H4 (cell line): ENCODE measurements around the gene PPFIA3. TPM values are rescaled to one million over a fixed set of nuclear protein-coding genes. Genes with fewer than 3 reads are reported as not detected.
"Not testable (repeated sequence)": the region's sequence is repeated elsewhere in the genome, so short reads cannot be mapped to it uniquely, and the experiment has no call there.

ENCODE experiments used
- DNase-seq: peaks from one replicate; pipeline ENCODE4 v3.0.0-alpha.2; 2015; ENCODE audit warnings: low spot score
- total RNA-seq: library from RNA; depleted of rRNA; stranded (reverse); fragments of >200 nt; shearing (Covaris generic); gene quantifications from 2 replicates; pipeline ENCODE4 v1.2.3, GENCODE V29; 2014

The PPFIA3 gene
- total RNA-seq, 1 experiment from 2014 or later, result 6.9 TPM

DNA sequence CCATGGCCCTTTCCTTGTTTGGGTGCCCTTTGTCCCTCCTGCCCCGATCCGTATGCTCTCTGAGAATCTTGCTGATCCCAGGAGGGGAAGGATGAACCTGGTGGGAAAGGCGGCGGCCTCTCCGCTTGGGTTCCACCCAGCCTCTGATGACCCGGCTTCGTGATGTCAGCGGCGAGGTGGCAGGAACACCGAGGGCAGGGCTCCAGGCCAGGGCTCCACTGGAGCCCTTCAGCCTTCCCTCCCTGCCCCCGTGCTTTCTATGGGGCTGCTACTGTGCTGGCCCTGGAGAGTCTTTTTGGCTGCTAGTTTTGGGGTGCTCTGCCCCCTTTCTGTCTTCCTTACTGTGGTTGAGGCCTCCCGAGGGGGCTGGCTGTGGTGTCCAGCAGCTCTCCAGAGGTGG, 17.0 kb upstream of the PPFIA3 start:
- DNase-seq, result no peak

DNA sequence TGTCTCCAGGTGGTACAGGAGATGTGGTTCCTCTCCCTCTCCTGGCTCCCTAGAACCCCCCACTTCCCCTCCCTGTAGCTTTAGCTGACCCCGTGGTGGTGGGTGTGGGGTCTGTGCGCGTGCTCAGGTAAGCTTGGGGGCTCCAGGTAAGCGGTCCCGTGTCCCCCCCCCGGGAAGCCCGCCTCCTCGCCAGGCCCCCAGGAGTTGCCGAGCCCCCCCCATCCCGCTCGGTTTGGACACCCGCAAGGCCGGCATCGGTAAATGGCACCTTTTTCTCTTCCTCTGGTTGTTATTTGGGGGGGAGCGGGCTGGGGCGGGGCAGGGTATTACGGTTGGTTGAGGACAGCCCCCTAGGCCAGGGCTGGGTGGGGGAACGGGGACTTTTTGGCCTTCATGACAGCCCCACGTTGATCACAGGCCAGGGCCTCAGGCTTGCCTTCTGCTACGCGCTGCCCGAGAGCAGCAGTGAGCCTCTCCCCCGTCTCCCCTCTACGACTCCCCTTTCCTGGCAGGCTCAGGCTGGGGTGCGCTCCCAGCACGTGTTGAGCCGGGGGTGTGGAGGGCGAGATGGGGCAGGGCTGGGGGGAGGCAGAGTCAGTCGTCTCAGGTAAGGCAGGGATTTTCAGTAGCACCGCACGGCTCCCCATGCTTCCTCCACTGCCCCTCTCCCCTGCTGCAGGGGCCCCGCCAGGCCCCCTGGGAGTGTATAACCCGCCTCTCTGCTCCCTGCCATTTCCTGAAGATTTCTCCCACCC, 15.8 kb upstream of the PPFIA3 start:
- DNase-seq, result no peak

DNA sequence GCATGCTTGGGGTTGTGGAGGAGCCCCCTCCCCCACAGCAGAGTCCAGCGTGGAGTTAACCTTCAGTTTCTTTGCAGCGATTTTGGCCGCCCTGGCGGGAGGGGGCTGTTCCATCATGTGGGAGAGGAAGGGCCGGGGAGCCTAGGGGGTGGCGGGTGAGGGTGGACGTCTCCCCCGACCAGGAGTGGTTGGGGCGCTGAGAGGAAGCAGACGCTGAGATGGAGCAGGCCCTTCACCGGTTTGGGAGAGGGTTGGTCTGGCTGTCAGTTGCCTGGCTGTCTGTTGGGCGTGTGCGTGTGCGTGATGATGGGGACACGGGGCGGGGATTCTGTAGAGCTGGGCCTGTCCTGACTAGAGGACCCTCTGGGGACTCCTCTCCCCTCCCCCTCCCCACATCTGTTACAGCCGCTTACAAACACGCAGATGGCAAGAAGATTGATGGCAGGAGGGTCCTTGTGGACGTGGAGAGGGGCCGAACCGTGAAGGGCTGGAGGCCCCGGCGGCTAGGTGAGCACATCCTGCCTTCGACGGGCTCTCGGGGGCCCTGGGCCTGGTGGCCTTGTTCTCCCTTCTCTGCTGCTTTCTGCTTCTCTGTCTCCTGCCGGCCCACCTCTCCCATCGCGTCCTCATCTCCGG, 15.0 kb upstream of the PPFIA3 start:
- DNase-seq, result no peak

DNA sequence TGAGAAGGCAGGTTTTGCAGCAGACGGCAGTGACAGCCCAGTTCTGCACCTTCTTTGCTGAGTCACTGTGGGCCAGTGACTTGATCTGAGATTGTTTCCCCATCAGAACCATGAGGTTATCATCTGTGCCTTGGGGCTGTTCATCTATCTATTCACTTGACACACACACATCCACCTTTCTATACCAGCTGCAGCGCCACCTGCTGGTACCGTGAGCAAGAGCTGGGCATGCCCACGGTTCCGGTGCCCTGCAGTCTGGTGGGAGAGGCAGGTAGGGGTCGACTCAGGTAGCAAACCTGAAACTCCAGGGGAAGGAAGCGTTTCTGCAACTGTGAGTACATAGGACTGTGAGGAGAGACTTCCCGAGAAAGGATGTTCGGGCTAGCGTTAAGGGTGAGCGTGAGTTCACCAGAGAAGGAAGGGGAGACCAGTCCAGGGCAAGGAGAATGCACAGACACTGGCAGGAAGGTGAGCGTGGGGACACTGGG, 12.7 kb upstream of the PPFIA3 start:
- peak; percentile 46 for DNase-seq

DNA sequence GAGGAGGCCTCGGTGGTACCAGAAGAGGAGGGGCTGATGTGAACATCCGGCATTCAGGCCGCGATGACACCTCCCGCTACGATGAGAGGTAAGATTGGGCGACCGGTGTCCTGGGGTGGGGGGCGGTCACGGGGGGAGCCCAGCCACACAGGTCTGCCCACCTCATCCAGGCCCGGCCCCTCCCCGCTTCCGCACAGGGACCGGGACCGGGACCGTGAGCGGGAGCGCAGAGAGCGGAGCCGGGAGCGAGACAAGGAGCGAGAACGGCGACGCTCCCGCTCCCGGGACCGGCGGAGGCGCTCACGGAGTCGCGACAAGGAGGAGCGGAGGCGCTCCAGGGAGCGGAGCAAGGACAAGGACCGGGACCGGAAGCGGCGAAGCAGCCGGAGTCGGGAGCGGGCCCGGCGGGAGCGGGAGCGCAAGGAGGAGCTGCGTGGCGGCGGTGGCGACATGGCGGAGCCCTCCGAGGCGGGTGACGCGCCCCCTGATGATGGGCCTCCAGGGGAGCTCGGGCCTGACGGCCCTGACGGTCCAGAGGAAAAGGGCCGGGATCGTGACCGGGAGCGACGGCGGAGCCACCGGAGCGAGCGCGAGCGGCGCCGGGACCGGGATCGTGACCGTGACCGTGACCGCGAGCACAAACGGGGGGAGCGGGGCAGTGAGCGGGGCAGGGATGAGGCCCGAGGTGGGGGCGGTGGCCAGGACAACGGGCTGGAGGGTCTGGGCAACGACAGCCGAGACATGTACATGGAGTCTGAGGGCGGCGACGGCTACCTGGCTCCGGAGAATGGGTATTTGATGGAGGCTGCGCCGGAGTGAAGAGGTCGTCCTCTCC, 11.5 kb upstream of the PPFIA3 start:
- DNase-seq, result no peak

DNA sequence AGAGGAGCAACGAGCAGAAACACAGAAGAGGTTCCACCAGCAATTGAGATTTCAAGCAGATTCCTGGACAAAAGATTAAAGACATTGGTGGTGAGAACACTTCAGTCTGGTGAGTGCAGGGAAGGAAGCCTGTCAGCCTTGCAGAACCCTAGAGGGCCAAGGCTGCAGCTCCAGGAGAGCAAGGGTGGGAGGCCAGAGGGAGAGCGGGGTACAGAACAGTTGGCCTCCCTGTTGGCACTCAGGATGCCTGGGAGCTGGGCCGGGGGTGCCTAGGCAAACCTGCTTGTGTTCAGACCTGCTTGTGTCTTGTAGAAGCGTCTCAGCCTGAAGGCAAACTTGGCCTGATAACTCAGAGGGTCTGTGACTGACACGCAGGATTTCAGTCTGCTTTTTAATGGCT, 10.3 kb upstream of the PPFIA3 start:
- DNase-seq, result no peak

DNA sequence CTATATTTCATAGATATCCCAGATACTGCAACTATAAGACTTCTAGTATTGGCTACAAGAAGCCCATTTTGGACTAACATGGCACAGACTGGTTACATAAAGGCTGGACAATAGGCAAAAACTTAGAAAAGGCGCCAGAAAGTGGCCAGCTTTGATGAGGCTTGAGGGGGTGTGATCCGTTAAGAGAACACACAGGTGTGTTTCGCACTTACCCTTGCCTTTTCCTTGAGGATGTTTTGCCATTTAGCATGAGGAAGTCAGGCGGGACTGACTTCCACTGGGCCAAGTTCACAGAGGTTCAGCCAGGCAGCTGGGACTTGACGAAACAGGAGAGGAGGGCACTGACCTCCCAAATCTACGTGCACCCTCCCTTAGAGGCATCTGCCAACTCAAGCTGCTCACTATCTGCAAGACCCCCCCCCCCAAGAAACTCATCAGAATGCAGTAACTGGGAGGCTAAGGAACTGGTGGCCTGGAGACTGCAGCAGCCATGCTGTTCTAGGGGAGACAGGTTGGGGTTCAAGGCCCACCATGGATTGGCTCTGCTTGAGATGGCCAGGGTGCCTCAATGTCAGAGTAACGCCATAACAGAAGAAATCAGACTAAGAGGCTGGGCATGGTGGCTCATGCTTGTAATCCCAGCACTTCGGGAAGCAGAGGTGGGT, 9.6 kb upstream of the PPFIA3 start:
- DNase-seq, result no peak

DNA sequence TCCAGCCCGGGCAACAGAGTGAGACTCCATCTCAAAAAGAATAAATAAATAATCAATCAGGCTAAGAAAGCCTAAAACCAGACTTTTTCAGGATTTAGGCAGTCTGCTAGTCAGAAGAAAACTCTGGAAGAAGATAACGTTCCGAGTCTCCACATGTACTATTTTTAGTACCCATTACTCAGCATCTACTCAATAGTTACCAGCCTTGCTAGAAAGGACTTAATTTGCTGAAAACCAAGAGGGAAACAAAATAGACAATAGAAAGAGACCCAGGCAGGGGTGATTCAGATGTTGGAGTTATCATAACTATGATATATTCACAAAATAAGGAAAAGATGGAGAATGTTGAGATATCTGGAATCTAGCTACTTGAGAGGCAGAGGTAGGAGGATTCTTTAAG, 8.8 kb upstream of the PPFIA3 start:
- DNase-seq, result no peak

DNA sequence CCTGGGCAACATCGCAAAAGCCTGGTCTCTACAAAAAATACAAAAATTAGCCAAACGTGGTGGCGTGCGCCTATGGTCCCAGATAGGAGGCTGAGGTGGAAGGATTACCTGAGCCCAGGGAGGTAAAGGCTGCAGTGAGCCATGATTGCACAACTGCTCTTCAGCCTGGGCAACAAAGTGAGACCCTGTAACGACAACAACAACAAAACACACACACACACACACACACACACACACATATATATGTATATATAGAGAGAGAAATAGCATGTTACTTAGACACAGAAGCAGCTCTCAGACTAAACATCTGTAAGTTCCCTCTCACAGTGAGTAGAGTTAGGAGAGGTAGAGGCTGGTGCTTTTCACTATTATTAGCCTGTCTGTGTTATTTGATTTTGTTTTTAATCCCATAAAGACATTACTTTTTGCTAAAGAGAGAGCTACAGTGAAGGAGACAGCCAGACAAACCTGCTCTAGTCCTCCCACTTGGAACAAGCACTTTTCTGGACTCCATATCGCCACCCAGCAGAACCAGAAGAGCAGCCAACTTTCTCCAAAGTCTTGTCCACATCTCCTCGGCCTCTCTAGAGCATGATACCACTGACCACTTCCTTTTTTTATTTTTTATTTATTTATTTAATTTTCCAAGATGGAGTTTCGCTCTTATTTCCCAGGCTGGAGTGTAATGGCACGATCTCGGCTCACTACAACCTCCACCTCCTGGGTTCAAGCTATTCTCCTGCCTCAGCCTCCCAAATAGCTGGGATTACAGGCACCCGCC, 7.9 kb upstream of the PPFIA3 start:
- DNase-seq, result no peak

DNA sequence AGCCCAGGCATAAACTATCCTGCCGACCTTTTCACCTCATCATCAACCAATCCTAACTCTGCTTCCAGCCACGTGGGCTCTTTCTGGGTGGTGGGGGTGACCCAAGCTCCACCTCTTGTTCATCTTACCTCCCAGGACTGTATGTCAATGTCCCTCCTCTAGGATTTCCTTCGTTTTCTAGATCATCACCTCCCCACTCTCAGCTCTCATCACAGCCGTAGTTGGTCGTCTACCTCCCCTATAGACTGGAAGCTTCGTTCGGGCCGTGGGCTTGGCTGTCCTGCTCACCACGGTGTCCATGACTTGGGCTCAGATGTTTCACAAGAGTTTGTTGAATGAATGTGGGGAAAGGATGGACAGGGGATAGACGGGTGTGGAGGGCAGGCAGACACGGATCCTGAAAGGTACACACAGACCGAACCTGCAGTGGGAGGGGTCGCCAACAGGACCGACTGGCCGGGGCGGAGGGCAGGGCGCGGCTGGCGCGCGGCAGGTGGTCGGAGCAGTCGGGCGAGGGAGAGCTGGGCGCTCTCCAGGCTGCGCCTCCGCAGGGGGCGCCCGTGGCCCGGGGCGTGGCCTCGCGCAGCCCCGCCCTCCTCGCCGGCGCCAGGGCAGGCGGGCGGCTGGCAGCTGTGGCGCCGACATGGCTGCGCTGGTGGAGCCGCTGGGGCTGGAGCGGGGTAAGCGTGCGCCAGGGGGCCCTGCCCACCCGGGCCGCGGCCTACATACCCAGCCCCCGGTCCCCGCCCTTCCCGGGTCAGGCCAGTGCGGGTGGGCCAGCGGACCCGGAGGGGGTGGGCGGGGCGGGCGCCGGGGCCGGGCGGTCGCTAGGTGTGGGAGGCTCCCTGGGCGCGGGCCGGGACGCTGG, 5.3 kb upstream of the PPFIA3 start, which contains the start of gene LIN7B:
Gene LIN7B, plus strand, starts transcription at position 609 of the 868 bp plus-strand sequence. Its CDS starts 35 bp downstream, at position 644.
- peak; percentile 46 for DNase-seq

DNA sequence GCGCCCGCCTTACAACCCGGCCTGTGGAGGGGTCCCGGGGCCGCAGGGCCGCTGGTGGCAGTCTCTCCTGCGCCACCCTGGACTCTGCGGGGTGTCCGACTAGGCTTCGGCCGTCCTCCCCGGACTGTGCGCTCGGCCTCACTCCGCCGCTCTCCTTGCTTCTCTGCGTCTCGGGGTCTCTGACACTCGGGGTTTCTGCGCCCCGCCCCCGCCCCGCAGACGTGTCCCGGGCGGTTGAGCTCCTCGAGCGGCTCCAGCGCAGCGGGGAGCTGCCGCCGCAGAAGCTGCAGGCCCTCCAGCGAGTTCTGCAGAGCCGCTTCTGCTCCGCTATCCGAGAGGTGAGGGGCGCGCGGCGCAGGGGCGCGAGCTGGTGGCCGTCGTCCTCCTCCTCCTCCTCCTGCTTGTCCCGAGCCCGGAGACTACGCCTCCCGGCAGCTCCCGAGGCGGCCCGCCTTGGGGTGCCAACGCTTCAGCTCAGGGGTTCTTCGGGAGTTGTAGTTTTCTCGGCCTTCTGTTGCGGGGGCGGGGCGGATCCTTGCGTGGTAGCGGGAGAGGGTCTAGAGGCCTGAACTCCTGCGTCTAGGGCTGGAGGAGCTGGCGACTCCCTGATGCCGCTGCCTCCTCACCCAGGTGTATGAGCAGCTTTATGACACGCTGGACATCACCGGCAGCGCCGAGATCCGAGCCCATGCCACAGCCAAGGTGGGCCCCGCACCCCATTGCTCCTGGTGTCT, 4.5 kb upstream of the PPFIA3 start:
- no peak for DNase-seq

DNA sequence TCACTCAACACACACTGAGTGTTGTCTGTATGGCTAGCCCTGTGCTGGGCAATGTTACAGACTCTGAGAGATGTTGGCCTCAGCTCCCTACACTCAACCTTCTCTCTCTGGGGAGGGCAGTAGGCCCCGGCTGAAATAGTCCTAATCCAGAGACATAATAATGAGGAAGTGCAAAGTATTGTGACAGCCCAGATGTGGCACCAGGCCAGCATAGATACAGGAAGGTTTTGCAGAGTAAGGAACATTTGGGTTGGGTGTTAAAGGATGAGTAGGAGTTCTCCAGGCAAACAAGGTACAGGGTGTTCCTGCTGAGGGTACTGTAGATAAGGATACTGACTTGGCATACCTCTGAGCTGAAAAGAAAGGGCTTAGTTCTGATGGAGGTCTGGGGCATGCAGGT, 2.8 kb upstream of the PPFIA3 start:
- DNase-seq, result no peak

DNA sequence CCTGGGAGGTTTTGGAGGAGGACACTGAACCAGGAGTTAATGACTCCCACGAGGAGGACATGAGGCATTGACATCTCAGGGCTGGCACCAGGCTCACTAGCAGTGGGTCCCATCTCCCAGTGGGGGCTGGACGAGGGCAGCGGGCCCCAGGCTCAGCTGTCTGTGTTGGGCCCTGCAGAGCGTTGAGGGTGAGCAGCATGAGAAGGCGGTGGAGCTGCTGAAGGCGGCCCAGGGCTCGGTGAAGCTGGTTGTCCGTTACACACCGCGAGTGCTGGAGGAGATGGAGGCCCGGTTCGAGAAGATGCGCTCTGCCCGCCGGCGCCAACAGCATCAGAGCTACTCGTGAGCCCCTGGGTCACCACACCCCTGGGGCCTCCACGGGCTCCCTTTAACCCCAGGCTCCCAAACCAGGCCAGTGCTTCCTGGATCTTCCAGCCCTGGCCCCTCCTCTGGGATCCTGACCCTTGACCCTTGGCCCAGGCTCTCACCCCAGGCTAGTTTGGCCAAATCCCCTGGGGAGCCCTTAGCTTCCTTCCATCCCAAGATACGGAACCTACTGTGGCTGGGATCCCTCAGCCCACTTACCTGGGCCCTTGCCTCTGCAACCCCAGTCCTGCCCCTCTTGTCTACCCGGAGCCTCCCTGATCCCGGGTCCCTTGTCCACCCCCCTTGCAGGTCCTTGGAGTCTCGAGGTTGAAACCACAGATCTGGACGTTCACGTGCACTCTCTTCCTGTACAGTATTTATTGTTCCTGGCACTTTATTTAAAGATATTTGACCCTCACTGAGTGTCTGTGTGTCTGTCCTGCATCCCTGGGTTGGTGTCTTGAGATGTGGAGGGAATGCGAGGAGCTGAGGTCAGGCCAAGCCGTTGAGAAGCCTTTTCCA, 1.4 kb upstream of the PPFIA3 start:
- no peak for DNase-seq

DNA sequence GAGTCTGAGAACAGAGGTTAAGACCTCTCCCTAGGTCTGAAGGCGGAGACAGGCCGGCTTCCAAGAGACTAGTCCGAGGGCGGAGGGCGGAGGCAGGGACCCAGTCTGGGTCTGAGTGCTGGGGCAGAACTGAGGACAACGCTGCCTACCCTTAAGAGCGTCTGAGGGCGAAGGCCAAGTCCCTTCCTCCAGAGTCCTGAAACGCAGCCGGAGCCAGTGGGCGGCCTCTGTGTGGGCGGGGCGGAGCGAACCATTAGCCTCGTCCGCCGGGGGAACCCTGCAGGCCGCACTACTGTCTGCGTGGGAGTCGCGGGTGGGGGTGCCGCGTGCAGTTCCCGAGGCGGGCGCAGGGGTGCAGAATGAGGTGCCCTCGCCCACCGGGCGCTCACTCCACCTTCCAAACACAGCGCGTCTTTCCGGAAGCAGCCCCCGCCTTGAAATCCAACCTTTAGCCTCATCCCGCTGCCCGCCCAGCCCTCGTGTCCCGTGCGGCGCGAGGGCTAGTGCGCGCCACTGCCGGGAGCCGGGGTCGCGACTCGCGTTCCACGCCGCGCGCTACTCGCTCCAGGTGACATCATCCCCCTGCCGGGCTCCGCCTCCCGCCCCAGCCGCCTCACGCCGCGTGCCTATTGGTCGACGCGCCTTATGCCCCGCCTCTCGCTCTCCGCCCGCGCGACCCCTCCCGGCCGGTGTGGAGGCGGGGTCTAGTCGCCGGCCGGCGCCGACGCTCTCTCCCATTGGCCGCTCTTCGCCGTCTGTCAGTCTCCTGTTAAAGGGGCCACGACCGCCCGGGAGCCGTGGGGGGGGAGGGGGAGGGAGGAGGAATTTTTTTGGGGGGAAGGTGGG, 556 bp upstream of the PPFIA3 start, which contains the start of gene C19orf73:
Gene C19orf73, minus strand, starts transcription at position 579 of the 846 bp plus-strand sequence. Its CDS starts 121 bp downstream, at position 458.
- DNase-seq, result peak; percentile 94

DNA sequence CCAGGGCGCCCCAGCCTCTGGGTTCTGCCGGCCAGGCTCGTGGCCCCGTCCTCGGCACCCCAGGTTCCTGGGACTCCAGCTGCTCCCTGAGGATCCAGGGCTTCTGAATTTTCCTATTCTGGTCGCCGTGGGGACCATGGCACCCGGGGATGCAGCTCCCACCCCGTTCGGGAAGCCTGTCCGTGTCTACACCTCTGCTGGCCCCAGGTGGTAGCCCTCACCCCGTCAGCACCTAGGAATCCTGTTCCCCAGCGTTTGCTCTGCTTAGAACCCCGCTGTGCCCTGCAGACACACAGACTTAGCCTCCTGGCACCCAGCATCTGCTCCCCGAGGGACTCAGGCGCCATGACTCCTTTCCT, 960 bp downstream of the PPFIA3 start:
- no peak for DNase-seq

DNA sequence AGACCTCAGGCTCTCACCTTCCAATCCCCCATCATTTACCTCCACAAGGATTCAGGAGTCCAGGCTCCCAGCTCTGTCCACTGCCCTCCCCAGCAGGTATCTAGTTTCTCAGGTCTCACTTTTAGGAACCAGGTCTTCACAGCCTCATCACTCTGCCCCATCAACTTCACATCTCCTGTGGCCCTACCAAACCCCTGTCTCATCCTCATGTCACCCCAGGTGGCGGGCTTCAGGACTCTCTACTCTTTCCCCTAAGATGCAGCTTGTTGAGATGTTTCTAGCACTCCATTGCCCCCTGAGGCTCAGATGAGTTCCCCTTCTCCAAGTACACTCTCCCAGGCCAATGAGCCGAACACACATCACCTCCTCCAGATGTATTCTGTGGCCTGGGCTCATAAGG, 1.5 kb downstream of the PPFIA3 start:
- no peak for DNase-seq

DNA sequence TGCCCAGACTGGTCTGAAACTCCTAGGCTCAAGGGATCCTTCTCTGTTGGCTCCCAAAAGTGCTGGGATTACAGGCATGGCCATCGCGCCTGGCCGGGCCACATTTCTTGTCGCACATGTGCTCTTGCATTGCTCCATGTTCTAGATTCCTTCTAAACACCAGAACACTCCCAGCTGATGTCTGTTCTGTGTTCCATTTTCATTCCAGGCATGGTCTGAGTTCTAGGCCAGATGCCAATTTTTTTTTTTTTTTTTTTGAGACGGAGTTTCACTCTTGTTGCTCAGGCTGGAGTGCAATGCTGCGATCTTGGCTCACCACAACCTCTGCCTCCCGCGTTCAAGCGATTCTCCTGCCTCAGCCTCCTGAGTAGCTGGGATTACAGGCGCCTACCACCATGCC, 2.5 kb downstream of the PPFIA3 start:
- not testable (repeated sequence) for DNase-seq
